Pancreas (tissue), 10 donors: ENCODE measurements around the gene NRAP. TPM values are rescaled to one million over a fixed set of nuclear protein-coding genes. Genes with fewer than 3 reads are reported as not detected.

Experiments
- ATAC-seq, 4 donors: fragments of 200-7000 bp; cut with Tn5 transposase; one replicate each; pipeline versions ENCODE4 v1.8.0 to v1.9.1; 2020; ENCODE audit warnings: mild to moderate bottlenecking in 4 of 4, moderate library complexity in 4 of 4
- DNase-seq, 6 donors: peaks; one replicate each; pipeline ENCODE4 v3.0.0-alpha.2; 2020
- FAIRE-seq: peaks from 2 replicates; lab custom pipeline; 2012; peaks lifted over from hg19 to GRCh38; lab: Jason Lieb, UNC
- H3K27ac ChIP-seq, 4 donors: fragments of 200-600 bp; sonication (generic); 1 replicate in 3 of 4; 2 replicates in 1 of 4; pipeline versions ENCODE4 v1.5.0 to v1.8.0; 2020
- H3K27me3 ChIP-seq, 4 donors: fragments of 200-600 bp; one replicate each; pipeline ENCODE4 v1.8.0; 2021
- H3K36me3 ChIP-seq, 3 donors: fragments of 200-600 bp; sonication (generic) in 1 of 3; one replicate each; pipeline versions ENCODE4 v1.5.0 to v1.8.0; 2020 to 2021
- H3K4me1 ChIP-seq, 3 donors: fragments of 200-600 bp; one replicate each; pipeline ENCODE4 v1.8.0; 2021
- H3K4me3 ChIP-seq, 4 donors: fragments of 200-600 bp; sonication (generic) in 2 of 4; one replicate each; pipeline versions ENCODE4 v1.5.0 to v1.8.0; 2020 to 2021
- H3K9me3 ChIP-seq, 4 donors: fragments of 200-600 bp; one replicate each; pipeline ENCODE4 v1.8.0; 2021
- CTCF ChIP-seq, 4 donors: fragments of 200-600 bp; sonication (generic) in 3 of 4; IDR thresholded peaks; one replicate each; pipeline versions ENCODE4 v1.5.0 to v1.8.0; 2021; ENCODE audit warnings: antibody characterized with exemption in 4 of 4
- WGBS, 2 donors: extraction: QIAGEN DNeasy Blood & Tissue Kit; methylation state at CpG; one replicate each; pipeline ENCODE4 v1.1.7; 2013; 5-methylcytosine and 5-hydroxymethylcytosine counted together
- intact Hi-C, 3 donors: fragments of 100-400 bp; cut with DNase I; formaldehyde crosslinking; loops; one replicate each; pipeline versions ENCODE4 v1.11.1 to v1.14.2; 2022
- polyA plus RNA-seq, 2 donors: library from polyadenylated mRNA; stranded (reverse); fragments of 200-250 nt; gene quantifications; one replicate each; pipeline ENCODE4 v1.2.3, GENCODE V29; 2013
- total RNA-seq, 6 donors: library from RNA; stranded (reverse); fragmentation: NEBNext Ultra II Directional in 4 of 6; extraction: Animal tissue kit (Norgen Biotek cat#: 25700) in 4 of 6; gene quantifications; one replicate each; pipeline versions ENCODE4 v1.2.1 to v1.2.4, GENCODE V29; 2021 to 2023
- donor health status: healthy with polysubstance abuse.
- donor health status: DM: no; HTN: no; CAD: no; lungs with moderate emphysema.
- donor health status: DM: no; HTN: no; CAD: no.
- donor health status: control.
- donor health status: control.
- donor health status: Bipolar disorder and iron deficiency.
- donor health status: DM: yes; HTN: yes; CAD: no.
- donor health status: DM: no; HTN: no; CAD: no.
- donor health status: DM: no; HTN: no; CAD: no.
- donor health status: DM: yes; HTN: yes; CAD: no.

Gene NRAP
- total and polyA plus RNA-seq, 8 donors = 0.03 to 0.67 (median 0.04) TPM; not detected in 1

DNA sequence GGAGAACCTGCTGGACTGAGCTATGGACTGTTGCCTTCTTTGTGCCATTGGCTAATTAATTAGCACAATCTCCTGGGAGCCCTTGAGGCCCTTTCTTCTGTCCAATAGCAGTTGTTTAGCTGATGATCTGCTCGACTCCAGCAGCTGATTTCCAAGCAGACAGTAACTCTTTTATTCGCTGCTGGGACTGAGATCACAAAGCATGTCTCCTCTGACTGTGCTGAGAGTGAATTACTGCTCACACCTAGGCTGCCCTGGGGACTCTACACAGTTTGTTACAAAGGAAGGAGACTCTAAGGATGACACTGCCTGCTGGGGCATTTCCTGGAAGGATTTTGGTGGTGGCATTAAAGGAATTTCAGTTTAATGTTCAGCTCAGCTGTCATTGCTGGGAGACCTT is 47.3 kb upstream of the NRAP start:
- no peak for TF ChIP-seq CTCF (IDR thresholded peaks at IDR 0.05)
- FAIRE-seq (no peak), DNase-seq (no peak), ATAC-seq (peak; percentile 14 to 57 (median 32))
- Histone ChIP-seq H3K4me1 (peaks cover 0 to 21% (median 16%) of the 10 kb centered on the region in 3 donors), H3K9me3 (no peaks in the 10 kb centered on the region), H3K27me3 (no peaks in the 10 kb centered on the region), H3K27ac (peak overlapping the region in 3 of 4 donors; percentile 38 to 58 (median 55)), H3K36me3 (no peaks in the 10 kb centered on the region), H3K4me3 (no peak overlapping the region)
- 44 to 45% methylated on average over 2 of the region's 2 CpGs for WGBS, 2 donors
- intact Hi-C loops = no loop called here

DNA sequence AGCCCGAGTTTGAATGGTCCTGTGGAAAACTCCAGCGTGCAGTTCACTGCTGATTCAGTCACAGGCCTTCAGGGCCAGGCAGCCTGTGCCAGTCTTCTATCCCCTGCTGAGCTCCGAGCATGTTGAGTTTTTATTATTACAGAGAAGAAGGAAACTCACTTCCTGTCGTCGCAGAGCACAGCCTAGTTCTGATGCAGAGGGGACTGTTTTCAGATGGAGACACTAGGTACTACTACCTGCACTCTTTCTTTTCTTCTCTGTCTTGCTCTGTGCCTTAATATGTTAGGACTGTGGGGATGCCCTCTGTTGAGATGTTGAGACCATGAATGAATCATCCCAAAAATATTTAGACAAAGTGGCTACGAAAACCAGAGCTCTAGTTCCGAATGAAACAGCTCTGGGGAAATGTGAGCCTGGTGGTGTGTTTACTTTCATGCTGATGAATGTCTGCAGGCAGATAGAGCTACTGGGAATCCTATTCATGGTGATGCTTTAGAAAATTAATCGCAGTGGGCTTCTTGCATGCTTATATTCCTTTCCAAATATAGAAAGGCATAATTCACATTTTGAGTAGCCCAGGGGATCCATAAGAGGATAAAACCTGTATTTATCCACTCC is 45.5 kb upstream of the NRAP start:
- no peak for TF ChIP-seq CTCF (IDR thresholded peaks at IDR 0.05)
- Histone ChIP-seq H3K36me3 (no peaks in the 10 kb centered on the region), H3K27me3 (no peaks in the 10 kb centered on the region), H3K9me3 (no peaks in the 10 kb centered on the region), H3K4me1 (peaks cover 8 to 28% (median 27%) of the 10 kb centered on the region in 3 donors), H3K27ac (peak overlapping the region in 2 of 4 donors; percentile 55 to 58), H3K4me3 (no peak overlapping the region)
- ATAC-seq (peak in 2 of 4 donors; percentile 10 to 14), FAIRE-seq (no peak), DNase-seq (no peak)
- intact Hi-C loops = loop anchor here in 2 of 3 donors (5.0 to 10.0 kb wide), 2 partner anchors 393 to 395 kb away; no protein-coding TSS in a partner anchor
- WGBS, 2 donors = 60 to 64% methylated on average over 8 of the region's 8 CpGs

DNA sequence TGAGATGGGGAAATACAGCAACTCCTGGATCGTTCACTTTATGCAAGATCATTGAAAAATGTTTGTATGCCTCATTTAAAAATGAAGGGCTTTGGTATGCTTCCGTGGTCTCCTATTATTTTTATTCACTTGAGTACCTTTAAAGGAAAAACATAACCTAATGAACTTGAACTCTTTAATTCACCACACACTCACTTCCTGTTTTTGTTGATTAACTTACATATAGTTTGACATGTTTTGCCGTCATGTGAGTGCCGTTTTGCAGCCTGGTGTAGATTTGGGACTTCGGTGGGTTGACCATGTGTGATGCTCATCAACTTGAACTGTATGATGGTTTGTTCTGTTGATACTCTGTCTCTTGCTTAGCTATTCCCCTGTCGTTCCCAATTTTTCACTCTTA is 44.8 kb upstream of the NRAP start:
- Histone ChIP-seq H3K4me3 (no peak overlapping the region), H3K36me3 (no peaks in the 10 kb centered on the region), H3K4me1 (peaks cover 8 to 28% (median 27%) of the 10 kb centered on the region in 3 donors), H3K9me3 (no peaks in the 10 kb centered on the region), H3K27me3 (no peaks in the 10 kb centered on the region), H3K27ac (peak overlapping the region in 2 of 4 donors; percentile 55 to 58)
- ATAC-seq = no peak
- 90 to 91% methylated on average over 6 of the region's 6 CpGs for WGBS, 2 donors
- TF ChIP-seq CTCF (IDR thresholded peaks at IDR 0.05) = no peak
- intact Hi-C loops = loop anchor here in 2 of 3 donors (5.0 to 10.0 kb wide), 2 partner anchors 394 to 396 kb away; no protein-coding TSS in a partner anchor
- no peak for DNase-seq
- FAIRE-seq = no peak

GRCh38 chr10:113706623-113707022 is 42.8 kb upstream of the NRAP start:
- ATAC-seq (no peak), FAIRE-seq (no peak), DNase-seq (no peak)
- Histone ChIP-seq H3K4me1 (peaks cover 8 to 28% (median 19%) of the 10 kb centered on the region in 3 donors), H3K36me3 (no peaks in the 10 kb centered on the region), H3K4me3 (no peak overlapping the region), H3K9me3 (no peaks in the 10 kb centered on the region), H3K27me3 (no peaks in the 10 kb centered on the region), H3K27ac (no peak overlapping the region)
- intact Hi-C loops = loop anchor here in 2 of 3 donors (5.0 to 10.0 kb wide), 2 partner anchors 396 to 398 kb away; no protein-coding TSS in a partner anchor
- TF ChIP-seq CTCF (IDR thresholded peaks at IDR 0.05) = no peak
- 47 to 50% methylated on average over 5 of the region's 5 CpGs for WGBS, 2 donors

DNA sequence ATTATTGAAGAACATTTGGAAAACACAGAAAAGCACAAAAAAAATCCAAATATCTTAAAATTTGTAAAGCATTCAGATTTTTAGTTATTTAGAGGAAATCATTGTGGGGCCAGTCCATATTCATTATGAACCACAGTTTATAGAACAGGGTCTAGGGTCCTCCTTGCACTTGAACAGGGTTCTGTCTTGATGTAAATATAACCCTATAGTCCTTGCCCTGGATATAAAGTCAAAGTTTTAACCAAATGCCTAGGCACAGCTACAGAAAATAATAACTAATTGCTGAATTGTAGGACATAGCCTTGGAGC is 41.5 kb upstream of the NRAP start:
- ATAC-seq = no peak
- DNase-seq = no peak
- no peak overlapping the region for H3K4me3 ChIP-seq
- H3K27me3 ChIP-seq = no peaks in the 10 kb centered on the region
- TF ChIP-seq CTCF (IDR thresholded peaks at IDR 0.05) = peak in 1 of 4 donors; percentile 6
- no peak for FAIRE-seq
- H3K27ac ChIP-seq = peak overlapping the region in 1 of 4 donors; percentile 23
- H3K36me3 ChIP-seq = no peaks in the 10 kb centered on the region
- intact Hi-C loops = loop anchor here in 2 of 3 donors (5.0 to 10.0 kb wide), 2 partner anchors 397 to 400 kb away; no protein-coding TSS in a partner anchor
- H3K9me3 ChIP-seq = no peaks in the 10 kb centered on the region
- peaks cover 8 to 24% (median 10%) of the 10 kb centered on the region in 3 donors for H3K4me1 ChIP-seq
